Gastroesophageal sphincter (tissue), 4 donors: ENCODE data around the gene CAPN5. TPM values are rescaled to one million over a fixed set of nuclear protein-coding genes. Genes with fewer than 3 reads are reported as not detected.

Experiments used
- ATAC-seq: fragments of 150-250 bp; one replicate; pipeline ENCODE4 v1.9.1; 2016; ENCODE audit warnings: mild to moderate bottlenecking, moderate library complexity
- H3K27ac ChIP-seq, 4 donors: fragments of 200-600 bp; sonication (generic) in 3 of 4; 1 replicate in 3 of 4; 2 replicates in 1 of 4; pipeline ENCODE4 v1.5.1; 2016 to 2019
- H3K27me3 ChIP-seq: fragments of 200-600 bp; sonication (generic); one replicate; pipeline ENCODE4 v1.5.1; 2019
- H3K36me3 ChIP-seq, 2 donors: fragments of 200-600 bp; sonication (generic); one replicate each; pipeline ENCODE4 v1.5.1; 2019; ENCODE audit warnings: control low read depth in 1 of 2
- H3K4me1 ChIP-seq, 3 donors: fragments of 200-600 bp; sonication (generic); 1 replicate in 2 of 3; 2 replicates in 1 of 3; pipeline ENCODE4 v1.5.1; 2016 to 2019; ENCODE audit warnings: control low read depth in 2 of 3
- H3K4me3 ChIP-seq, 2 donors: fragments of 200-600 bp; sonication (generic); one replicate each; pipeline ENCODE4 v1.5.1; 2019; ENCODE audit warnings: mild to moderate bottlenecking in 1 of 2, moderate library complexity in 1 of 2
- H3K9me3 ChIP-seq, 3 donors: fragments of 200-600 bp; sonication (generic); one replicate each; pipeline ENCODE4 v1.5.1; 2017 to 2019; ENCODE audit warnings: control low read depth in 2 of 3
- CTCF ChIP-seq, 4 experiments: fragments of 200-600 bp in 2 of 4; fragments of 450-650 bp in 2 of 4; sonication (generic) in 1 of 4; IDR thresholded peaks; one replicate each; pipeline ENCODE4 v1.5.1; 2017 to 2019; ENCODE audit warnings: antibody characterized with exemption in 4 of 4, mild to moderate bottlenecking in 2 of 4, moderate library complexity in 2 of 4
- EP300 ChIP-seq: sonication (generic); formaldehyde crosslinking; IDR thresholded peaks from one replicate; pipeline ENCODE4 v1.6.1; 2017; ENCODE audit warnings: antibody characterized with exemption, mild to moderate bottlenecking
- POLR2A ChIP-seq, 2 donors: fragments of 450-650 bp; IDR thresholded peaks; one replicate each; pipeline ENCODE4 v1.6.1; 2017; ENCODE audit warnings: antibody characterized with exemption in 2 of 2, mild to moderate bottlenecking in 2 of 2, moderate library complexity in 1 of 2
- POLR2AphosphoS5 ChIP-seq: sonication (generic); formaldehyde crosslinking; IDR thresholded peaks from one replicate; pipeline ENCODE4 v1.6.1; 2017; ENCODE audit warnings: antibody characterized with exemption
- WGBS, 2 donors: methylation state at CpG; one replicate each; pipeline ENCODE4 v1.1.5; 2018; ENCODE audit warnings: low coverage in 1 of 2; 5-methylcytosine and 5-hydroxymethylcytosine counted together
- total RNA-seq, 4 donors: library from RNA; depleted of rRNA; stranded (reverse); fragments of >200 nt; gene quantifications; one replicate each; pipeline ENCODE4 v1.1.0, GENCODE V29; 2016

The CAPN5 gene
- total RNA-seq, 4 donors from 2014 or later: 4.1 to 9.4 (median 7.7) TPM

GRCh38 chr11:77136784-77137420 is 70.1 kb downstream of the CAPN5 start:
- Histone ChIP-seq H3K27ac (no peak overlapping the region), H3K9me3 (no peaks in the 10 kb centered on the region), H3K4me1 (peaks cover 0 to 18% (median 4%) of the 10 kb centered on the region in 3 donors), H3K4me3 (no peak overlapping the region), H3K27me3 (peaks cover 19% of the 10 kb centered on the region), H3K36me3 (no peaks in the 10 kb centered on the region)
- WGBS, 2 donors: 72% methylated on average over 9 of the region's 12 CpGs; no CpG with 5 or more reads in 1 of the 2 donors
- no peak for ATAC-seq
- TF ChIP-seq POLR2A (IDR thresholded peaks at IDR 0.05) (no peak), CTCF (IDR thresholded peaks at IDR 0.05) (no peak), POLR2AphosphoS5 (no peak), EP300 (no peak)

- TF ChIP-seq POLR2AphosphoS5: no peak
- no peak for TF ChIP-seq EP300
- no peak for TF ChIP-seq CTCF (IDR thresholded peaks at IDR 0.05)
- no peak for TF ChIP-seq POLR2A (IDR thresholded peaks at IDR 0.05)
- no peak for ATAC-seq
- 85% methylated on average over 4 of the region's 11 CpGs; no CpG with 5 or more reads in 1 of the 2 donors for WGBS, 2 donors
- peaks cover 19% of the 10 kb centered on the region for H3K27me3 ChIP-seq
- H3K36me3 ChIP-seq: no peaks in the 10 kb centered on the region
- no peaks in the 10 kb centered on the region for H3K9me3 ChIP-seq
- H3K4me3 ChIP-seq: no peak overlapping the region
- no peak overlapping the region for H3K27ac ChIP-seq
- peaks cover 0 to 16% (median 4%) of the 10 kb centered on the region in 3 donors for H3K4me1 ChIP-seq
These were observed 70.7 kb downstream of the CAPN5 start for GRCh38 chr11:77137421-77137820.

GRCh38 chr11:77138106-77138649 is 71.4 kb downstream of the CAPN5 start:
- WGBS, 2 donors: no CpG with 5 or more reads among the region's 55 CpGs
- peaks cover 19% of the 10 kb centered on the region for H3K27me3 ChIP-seq
- H3K4me3 ChIP-seq: no peak overlapping the region
- no peaks in the 10 kb centered on the region for H3K36me3 ChIP-seq
- no peak overlapping the region for H3K27ac ChIP-seq
- no peaks in the 10 kb centered on the region for H3K9me3 ChIP-seq
- ATAC-seq: no peak
- peaks cover 0 to 16% (median 4%) of the 10 kb centered on the region in 3 donors for H3K4me1 ChIP-seq
- TF ChIP-seq POLR2AphosphoS5 (no peak), CTCF (IDR thresholded peaks at IDR 0.05) (no peak), POLR2A (IDR thresholded peaks at IDR 0.05) (no peak), EP300 (no peak)

- Histone ChIP-seq H3K36me3 (no peaks in the 10 kb centered on the region), H3K4me3 (no peak overlapping the region), H3K27me3 (peaks cover 19% of the 10 kb centered on the region), H3K9me3 (no peaks in the 10 kb centered on the region), H3K4me1 (peaks cover 0 to 16% (median 4%) of the 10 kb centered on the region in 3 donors), H3K27ac (no peak overlapping the region)
- TF ChIP-seq POLR2AphosphoS5 (no peak), POLR2A (IDR thresholded peaks at IDR 0.05) (no peak)
- no peak for ATAC-seq
- WGBS, 2 donors: 93 to 100% methylated on average over 1 to 3 of the region's 8 CpGs
These were observed 72.4 kb downstream of the CAPN5 start for GRCh38 chr11:77139201-77139600.

- peak; percentile 64 for ATAC-seq
- H3K27ac ChIP-seq: peak overlapping the region in 2 of 4 donors; percentile 6 to 14
- WGBS, 2 donors: 75 to 80% methylated on average over 1 of the region's 8 CpGs
These were observed 73.6 kb downstream of the CAPN5 start for GRCh38 chr11:77140231-77140851.

More at GRCh38 chr11:77140231-77140851, 73.6 kb downstream of the CAPN5 start:
- Histone ChIP-seq H3K4me1 (peaks cover 0 to 16% (median 4%) of the 10 kb centered on the region in 3 donors), H3K9me3 (no peaks in the 10 kb centered on the region), H3K36me3 (no peaks in the 10 kb centered on the region), H3K4me3 (no peak overlapping the region), H3K27me3 (peaks cover 23% of the 10 kb centered on the region)
- TF ChIP-seq CTCF (IDR thresholded peaks at IDR 0.05) (no peak), POLR2AphosphoS5 (no peak), POLR2A (IDR thresholded peaks at IDR 0.05) (no peak), EP300 (no peak)
